HL-60 (cell line): ENCODE measurements around the gene NACA2.

Source experiments
- REST ChIP-seq: IDR thresholded peaks from 2 replicates; pipeline ENCODE4 v1.6.1; 2012; ENCODE audit warnings: low read depth; ENCODE audit not compliant: insufficient replicate concordance
- TF ChIP-seq, protein P1 (sequence below): IDR thresholded peaks from one replicate; pipeline ENCODE4 v1.5.1; 2011; ENCODE audit warnings: low read length, control low read depth, inconsistent platforms; ENCODE audit not compliant: insufficient read depth

- TF ChIP-seq REST, result no peak
- TF ChIP-seq, protein P1, sequence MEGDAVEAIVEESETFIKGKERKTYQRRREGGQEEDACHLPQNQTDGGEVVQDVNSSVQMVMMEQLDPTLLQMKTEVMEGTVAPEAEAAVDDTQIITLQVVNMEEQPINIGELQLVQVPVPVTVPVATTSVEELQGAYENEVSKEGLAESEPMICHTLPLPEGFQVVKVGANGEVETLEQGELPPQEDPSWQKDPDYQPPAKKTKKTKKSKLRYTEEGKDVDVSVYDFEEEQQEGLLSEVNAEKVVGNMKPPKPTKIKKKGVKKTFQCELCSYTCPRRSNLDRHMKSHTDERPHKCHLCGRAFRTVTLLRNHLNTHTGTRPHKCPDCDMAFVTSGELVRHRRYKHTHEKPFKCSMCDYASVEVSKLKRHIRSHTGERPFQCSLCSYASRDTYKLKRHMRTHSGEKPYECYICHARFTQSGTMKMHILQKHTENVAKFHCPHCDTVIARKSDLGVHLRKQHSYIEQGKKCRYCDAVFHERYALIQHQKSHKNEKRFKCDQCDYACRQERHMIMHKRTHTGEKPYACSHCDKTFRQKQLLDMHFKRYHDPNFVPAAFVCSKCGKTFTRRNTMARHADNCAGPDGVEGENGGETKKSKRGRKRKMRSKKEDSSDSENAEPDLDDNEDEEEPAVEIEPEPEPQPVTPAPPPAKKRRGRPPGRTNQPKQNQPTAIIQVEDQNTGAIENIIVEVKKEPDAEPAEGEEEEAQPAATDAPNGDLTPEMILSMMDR, result no peak
Measured at GRCh38 chr17:61624951-61625350, 33.9 kb upstream of the NACA2 start.
